CD14-positive monocyte (primary cell): ENCODE measurements around the gene MYOM1. TPM values are rescaled to one million over a fixed set of nuclear protein-coding genes. Genes with fewer than 3 reads are reported as not detected.

Experiments used
- DNase-seq, 3 donors: peaks; one replicate each; pipeline ENCODE4 v3.0.0-alpha.2; 2011 to 2022
- H2AFZ ChIP-seq: 2 replicates; pipeline ENCODE4 v1.6.0; 2012; ENCODE audit warnings: mild to moderate bottlenecking, low read depth, low read length, inconsistent platforms; ENCODE audit not compliant: insufficient read depth, poor library complexity, severe bottlenecking
- H3K27ac ChIP-seq, 2 donors: 1 replicate in 1 of 2; 2 replicates in 1 of 2; pipeline ENCODE4 v1.5.1; 2012 to 2013; ENCODE audit warnings: low read length in 2 of 2, control low read depth in 1 of 2, inconsistent platforms in 1 of 2, low read depth in 1 of 2, mild to moderate bottlenecking in 1 of 2
- H3K27me3 ChIP-seq, 2 donors: one replicate each; pipeline versions ENCODE4 v1.6.0 to v1.6.1; 2011 to 2013; ENCODE audit warnings: low read length in 2 of 2; ENCODE audit not compliant: control insufficient read depth in 2 of 2, insufficient read depth in 2 of 2
- H3K36me3 ChIP-seq, 2 donors: replicated peaks in 1 of 2; 1 replicate in 1 of 2; 2 replicates in 1 of 2; pipeline versions ENCODE4 v1.5.1 to v1.6.1; 2012 to 2013; ENCODE audit warnings: low read length in 2 of 2, control low read depth in 1 of 2, inconsistent platforms in 1 of 2, mild to moderate bottlenecking in 1 of 2; ENCODE audit not compliant: insufficient read depth in 2 of 2, control insufficient read depth in 1 of 2
- H3K4me1 ChIP-seq, 2 donors: 1 replicate in 1 of 2; 2 replicates in 1 of 2; pipeline versions ENCODE4 v1.5.1 to v1.6.1; 2012 to 2013; ENCODE audit warnings: low read length in 2 of 2, control low read depth in 1 of 2, inconsistent platforms in 1 of 2, mild to moderate bottlenecking in 1 of 2, moderate library complexity in 1 of 2; ENCODE audit not compliant: insufficient read depth in 2 of 2, control insufficient read depth in 1 of 2
- H3K4me2 ChIP-seq: replicated peaks from 2 replicates; pipeline ENCODE3; 2012; ENCODE audit warnings: low read length, moderate library complexity, mild to moderate bottlenecking; ENCODE audit not compliant: poor library complexity, severe bottlenecking; ENCODE audit errors: extremely low read depth
- H3K4me3 ChIP-seq, 3 experiments: fragments of 200-600 bp in 1 of 3; sonication (generic) in 1 of 3; replicated peaks in 1 of 3; 1 replicate in 2 of 3; 2 replicates in 1 of 3; pipeline ENCODE4 v1.5.1; 2011 to 2013; ENCODE audit warnings: low read length in 3 of 3, mild to moderate bottlenecking in 3 of 3, control low read depth in 2 of 3, low read depth in 2 of 3, inconsistent platforms in 1 of 3, moderate library complexity in 1 of 3
- H3K79me2 ChIP-seq: 2 replicates; pipeline ENCODE4 v1.6.0; 2012; ENCODE audit warnings: mild to moderate bottlenecking, control low read depth, inconsistent platforms, low read length, moderate library complexity; ENCODE audit not compliant: insufficient read depth
- H3K9ac ChIP-seq: 2 replicates; pipeline ENCODE4 v1.6.0; 2017; ENCODE audit warnings: low read length, mild to moderate bottlenecking; ENCODE audit not compliant: insufficient read depth, poor library complexity, severe bottlenecking
- H3K9me3 ChIP-seq, 2 donors: replicated peaks in 1 of 2; 1 replicate in 1 of 2; 2 replicates in 1 of 2; pipeline versions ENCODE4 v1.5.1 to v1.6.1; 2012 to 2013; ENCODE audit warnings: low read length in 2 of 2, control low read depth in 1 of 2; ENCODE audit not compliant: control insufficient read depth in 1 of 2, insufficient read depth in 1 of 2
- H4K20me1 ChIP-seq: 2 replicates; pipeline ENCODE4 v1.6.0; 2012; ENCODE audit warnings: mild to moderate bottlenecking, low read length, control low read depth, moderate library complexity; ENCODE audit not compliant: insufficient read depth
- H3K27ac Mint-ChIP-seq, 7 donors: one replicate each; pipeline ENCODE4 v1.8.0; 2020; ENCODE audit warnings: mild to moderate bottlenecking in 7 of 7, mixed read lengths in 7 of 7, moderate library complexity in 6 of 7, inconsistent platforms in 2 of 7
- H3K27me3 Mint-ChIP-seq, 3 donors: one replicate each; pipeline ENCODE4 v1.8.0; 2021 to 2022; ENCODE audit warnings: low read depth in 3 of 3, mild to moderate bottlenecking in 3 of 3, mixed read lengths in 3 of 3, moderate library complexity in 3 of 3, inconsistent platforms in 1 of 3
- H3K36me3 Mint-ChIP-seq, 2 donors: one replicate each; pipeline ENCODE4 v1.8.0; 2020; ENCODE audit warnings: mixed read lengths in 2 of 2, inconsistent platforms in 1 of 2, mild to moderate bottlenecking in 1 of 2
- H3K4me1 Mint-ChIP-seq: one replicate; pipeline ENCODE4 v1.8.0; 2020; ENCODE audit warnings: mild to moderate bottlenecking, mixed read lengths
- H3K4me3 Mint-ChIP-seq, 2 donors: one replicate each; pipeline ENCODE4 v1.8.0; 2020; ENCODE audit warnings: mild to moderate bottlenecking in 2 of 2, mixed read lengths in 2 of 2, moderate library complexity in 1 of 2
- H3K9me3 Mint-ChIP-seq, 7 donors: one replicate each; pipeline ENCODE4 v1.8.0; 2020 to 2022; ENCODE audit warnings: mixed read lengths in 7 of 7, mild to moderate bottlenecking in 6 of 7, moderate library complexity in 6 of 7, inconsistent platforms in 2 of 7
- WGBS: methylation state at CpG from one replicate; pipeline ENCODE4 v1.1.5; 2013; ENCODE audit warnings: missing lambda C conversion rate; ENCODE audit not compliant: insufficient coverage; 5-methylcytosine and 5-hydroxymethylcytosine counted together
- intact Hi-C, 2 donors: fragments of 100-400 bp; cut with micrococcal nuclease; formaldehyde crosslinking; loops; one replicate each; pipeline versions ENCODE4 v1.15.0 to v1.15.1; 2023
- polyA plus RNA-seq, 3 donors: library from polyadenylated mRNA; depleted of rRNA in 1 of 3; unstranded in 2 of 3; stranded (reverse) in 1 of 3; fragments of 300-500 nt in 2 of 3; fragments of >200 nt in 1 of 3; fragmentation: Illumina TruSeq in 2 of 3; gene quantifications; 1 replicate in 2 of 3; 2 replicates in 1 of 3; pipeline ENCODE4 v1.2.3, GENCODE V29; 2012 to 2021
- TF ChIP-seq, protein P1 (sequence below): fragments of 200-600 bp; IDR thresholded peaks from one replicate; pipeline ENCODE4 v1.8.0; 2022; ENCODE audit warnings: antibody characterized with exemption, mild to moderate bottlenecking

MYOM1 gene
- polyA plus RNA-seq, 3 donors, result 0.05 to 0.95 (median 0.22) TPM

DNA sequence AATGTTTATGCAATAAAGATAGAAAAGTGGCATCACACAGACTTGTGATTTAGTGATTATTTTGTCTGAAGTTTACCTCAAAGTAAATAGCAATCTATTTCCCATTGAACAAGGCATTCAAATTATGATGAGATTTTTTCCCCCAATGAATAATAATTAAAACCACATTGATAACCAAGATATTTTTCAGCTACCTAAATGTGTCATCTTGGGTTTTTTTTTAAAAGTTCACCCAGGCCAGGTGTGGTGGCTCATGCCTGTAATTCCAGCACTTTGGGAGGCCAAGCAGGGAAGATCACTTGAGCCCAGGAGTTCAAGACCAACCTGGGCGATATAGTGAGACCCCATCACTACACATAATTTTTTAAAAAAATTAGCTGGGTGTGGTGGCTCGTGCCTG is 27.0 kb downstream of the MYOM1 start:
- Histone ChIP-seq H3K79me2 (no peaks in the 10 kb centered on the region), H3K4me1 (no peaks in the 10 kb centered on the region), H2AFZ (no peak overlapping the region), H4K20me1 (no peaks in the 10 kb centered on the region), H3K9ac (no peak overlapping the region), H3K27ac (no peak overlapping the region), H3K4me3 (no peak overlapping the region), H3K27me3 (no peaks in the 10 kb centered on the region), H3K4me2 (no peak overlapping the region), H3K9me3 (no peaks in the 10 kb centered on the region), H3K36me3 (no peaks in the 10 kb centered on the region)
- TF ChIP-seq, protein P1, sequence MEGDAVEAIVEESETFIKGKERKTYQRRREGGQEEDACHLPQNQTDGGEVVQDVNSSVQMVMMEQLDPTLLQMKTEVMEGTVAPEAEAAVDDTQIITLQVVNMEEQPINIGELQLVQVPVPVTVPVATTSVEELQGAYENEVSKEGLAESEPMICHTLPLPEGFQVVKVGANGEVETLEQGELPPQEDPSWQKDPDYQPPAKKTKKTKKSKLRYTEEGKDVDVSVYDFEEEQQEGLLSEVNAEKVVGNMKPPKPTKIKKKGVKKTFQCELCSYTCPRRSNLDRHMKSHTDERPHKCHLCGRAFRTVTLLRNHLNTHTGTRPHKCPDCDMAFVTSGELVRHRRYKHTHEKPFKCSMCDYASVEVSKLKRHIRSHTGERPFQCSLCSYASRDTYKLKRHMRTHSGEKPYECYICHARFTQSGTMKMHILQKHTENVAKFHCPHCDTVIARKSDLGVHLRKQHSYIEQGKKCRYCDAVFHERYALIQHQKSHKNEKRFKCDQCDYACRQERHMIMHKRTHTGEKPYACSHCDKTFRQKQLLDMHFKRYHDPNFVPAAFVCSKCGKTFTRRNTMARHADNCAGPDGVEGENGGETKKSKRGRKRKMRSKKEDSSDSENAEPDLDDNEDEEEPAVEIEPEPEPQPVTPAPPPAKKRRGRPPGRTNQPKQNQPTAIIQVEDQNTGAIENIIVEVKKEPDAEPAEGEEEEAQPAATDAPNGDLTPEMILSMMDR, result no peak
- Mint-ChIP-seq H3K4me1 (peaks cover 2% of the 10 kb centered on the region), H3K27me3 (peaks cover 0 to 4% (median 0%) of the 10 kb centered on the region in 3 donors), H3K27ac (no peak overlapping the region), H3K9me3 (peaks cover 0 to 1% (median 0%) of the 10 kb centered on the region in 7 donors), H3K36me3 (no peaks in the 10 kb centered on the region), H3K4me3 (no peak overlapping the region)
- no CpG with 5 or more reads among the region's 2 CpGs for WGBS
- DNase-seq, result no peak
- intact Hi-C loops, result no loop called here

DNA sequence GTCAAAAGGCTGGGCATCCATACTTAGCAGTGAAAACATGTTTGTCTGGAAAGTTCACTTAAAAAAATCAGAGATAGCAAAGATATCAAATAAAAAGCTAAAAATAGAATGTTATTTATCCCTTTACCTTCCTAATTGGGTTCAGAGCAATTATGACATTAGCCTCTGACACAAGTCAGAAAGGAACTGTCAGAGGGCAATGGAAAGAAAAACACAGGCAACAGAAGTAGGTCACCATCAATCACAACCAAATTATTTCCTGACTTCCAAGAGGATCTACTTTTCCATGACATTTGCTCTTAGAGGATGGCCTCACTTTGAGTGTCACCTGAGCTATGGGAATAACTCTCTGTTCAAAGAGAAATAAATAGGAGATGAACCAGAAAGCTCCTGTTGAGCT is 27.5 kb downstream of the MYOM1 start:
- peaks cover 2% of the 10 kb centered on the region for H3K4me1 Mint-ChIP-seq

More for the DNA sequence above, 27.5 kb downstream of the MYOM1 start:
- TF ChIP-seq, protein P1, result no peak
- H3K9ac ChIP-seq, result no peak overlapping the region
- intact Hi-C loops, result no loop called here
- H3K4me2 ChIP-seq, result no peak overlapping the region
- H2AFZ ChIP-seq, result no peak overlapping the region
- Mint-ChIP-seq H3K27ac (no peak overlapping the region), H3K9me3 (peaks cover 0 to 1% (median 0%) of the 10 kb centered on the region in 7 donors), H3K4me3 (no peak overlapping the region), H3K36me3 (no peaks in the 10 kb centered on the region), H3K27me3 (peaks cover 0 to 4% (median 0%) of the 10 kb centered on the region in 3 donors)
- H4K20me1 ChIP-seq, result no peaks in the 10 kb centered on the region
- no peak overlapping the region for H3K27ac ChIP-seq
- H3K4me3 ChIP-seq, result no peak overlapping the region
- H3K36me3 ChIP-seq, result no peaks in the 10 kb centered on the region
- H3K4me1 ChIP-seq, result no peaks in the 10 kb centered on the region
- H3K79me2 ChIP-seq, result no peaks in the 10 kb centered on the region
- no peak for DNase-seq
- no peaks in the 10 kb centered on the region for H3K9me3 ChIP-seq
- H3K27me3 ChIP-seq, result no peaks in the 10 kb centered on the region
